CD8-positive, alpha-beta memory T cell (primary cell): ENCODE data around the gene VAPB. TPM values are rescaled to one million over a fixed set of nuclear protein-coding genes. Genes with fewer than 3 reads are reported as not detected.
"Not testable (repeated sequence)": the region's sequence is repeated elsewhere in the genome, so short reads cannot be mapped to it uniquely, and the experiment has no call there.

ENCODE experiments used
- CTCF ChIA-PET: fragments of 350-600 bp; sonication (Branson Sonifier 250); formaldehyde crosslinking; loops from one replicate; lab custom pipeline; 2021; ENCODE audit warnings: antibody characterized with exemption; lab: Charles Lee
- POLR2A ChIA-PET: fragments of 350-600 bp; sonication (Branson Sonifier 250); formaldehyde crosslinking; loops from one replicate; lab custom pipeline; 2021; ENCODE audit warnings: antibody characterized with exemption; lab: Charles Lee
- DNase-seq, 5 donors: peaks; one replicate each; pipeline versions ENCODE4 v3.0.0 to v3.0.0-alpha.2; 2020 to 2022; ENCODE audit warnings: mixed read lengths in 1 of 5
- H3K27ac ChIP-seq: one replicate; pipeline ENCODE4 v1.7.0; 2013; ENCODE audit warnings: low read depth, mild to moderate bottlenecking, low read length, moderate library complexity
- H3K27me3 ChIP-seq: 2 replicates; pipeline ENCODE4 v1.7.0; 2013; ENCODE audit warnings: low read length, mild to moderate bottlenecking; ENCODE audit not compliant: insufficient read depth, poor library complexity, severe bottlenecking
- H3K36me3 ChIP-seq: 2 replicates; pipeline ENCODE4 v1.7.0; 2013; ENCODE audit warnings: mild to moderate bottlenecking, low read length, moderate library complexity; ENCODE audit not compliant: insufficient read depth
- H3K4me1 ChIP-seq: 2 replicates; pipeline ENCODE4 v1.7.0; 2013; ENCODE audit warnings: mild to moderate bottlenecking, low read length, moderate library complexity; ENCODE audit not compliant: insufficient read depth
- H3K4me3 ChIP-seq: 2 replicates; pipeline ENCODE4 v1.7.0; 2013; ENCODE audit warnings: mild to moderate bottlenecking, low read length
- H3K9me3 ChIP-seq: 2 replicates; pipeline ENCODE4 v1.7.0; 2013; ENCODE audit warnings: mild to moderate bottlenecking, low read length
- H3K27ac Mint-ChIP-seq, 8 donors: one replicate each; pipeline ENCODE4 v1.8.0; 2020 to 2021; ENCODE audit warnings: mixed read lengths in 8 of 8, mild to moderate bottlenecking in 6 of 8, inconsistent platforms in 3 of 8, moderate library complexity in 3 of 8
- H3K27me3 Mint-ChIP-seq, 2 donors: one replicate each; pipeline ENCODE4 v1.8.0; 2020 to 2021; ENCODE audit warnings: mixed read lengths in 2 of 2, mild to moderate bottlenecking in 1 of 2, moderate library complexity in 1 of 2
- H3K36me3 Mint-ChIP-seq, 3 donors: one replicate each; pipeline ENCODE4 v1.8.0; 2020 to 2021; ENCODE audit warnings: mixed read lengths in 3 of 3, inconsistent platforms in 1 of 3, mild to moderate bottlenecking in 1 of 3
- H3K4me1 Mint-ChIP-seq, 3 donors: one replicate each; pipeline ENCODE4 v1.8.0; 2020 to 2021; ENCODE audit warnings: mixed read lengths in 3 of 3, inconsistent platforms in 1 of 3, mild to moderate bottlenecking in 1 of 3
- H3K4me3 Mint-ChIP-seq, 7 donors: one replicate each; pipeline ENCODE4 v1.8.0; 2020 to 2021; ENCODE audit warnings: mixed read lengths in 7 of 7, mild to moderate bottlenecking in 6 of 7, moderate library complexity in 4 of 7, inconsistent platforms in 2 of 7
- H3K9me3 Mint-ChIP-seq, 5 donors: one replicate each; pipeline ENCODE4 v1.8.0; 2020 to 2022; ENCODE audit warnings: mixed read lengths in 5 of 5, mild to moderate bottlenecking in 3 of 5, moderate library complexity in 2 of 5, inconsistent platforms in 1 of 5
- polyA plus RNA-seq: library from polyadenylated mRNA; unstranded; fragments of 300-500 nt; fragmentation: Illumina TruSeq; gene quantifications from one replicate; pipeline ENCODE4 v1.2.3, GENCODE V29; 2021
- total RNA-seq, 2 experiments: library from RNA; stranded (reverse); gene quantifications; one replicate each; pipeline ENCODE4 v1.2.3, GENCODE V29; 2021

Gene VAPB
- total and polyA plus RNA-seq, 3 experiments from 2014 or later = 31.5 to 40.3 (median 36.6) TPM

- Histone ChIP-seq H3K9me3 (no peaks in the 10 kb centered on the region), H3K36me3 (no peaks in the 10 kb centered on the region), H3K4me1 (peaks cover 52% of the 10 kb centered on the region), H3K27ac (no peak overlapping the region), H3K4me3 (no peak overlapping the region), H3K27me3 (no peaks in the 10 kb centered on the region)
- Mint-ChIP-seq H3K4me1 (peaks cover 41 to 46% (median 43%) of the 10 kb centered on the region in 3 donors), H3K9me3 (no peaks in the 10 kb centered on the region), H3K36me3 (no peaks in the 10 kb centered on the region), H3K27ac (peak overlapping the region; percentile 65 to 95 (median 88)), H3K27me3 (no peaks in the 10 kb centered on the region), H3K4me3 (peak overlapping the region; percentile 32 to 79 (median 72))
- CTCF ChIA-PET = interaction anchor here (1.1 kb wide), 1 partner anchor 9 kb away, joined by 3 read pairs; no protein-coding TSS in a partner anchor
- POLR2A ChIA-PET = interaction anchor here (0.6 to 1.1 kb wide), 2 partner anchors 10 to 19 kb away, joined by 3 to 9 read pairs; partner anchors contain the start of gene VAPB
- no peak for DNase-seq
Observed at GRCh38 chr20:58408603-58409246, 19.7 kb downstream of the VAPB start.

DNA sequence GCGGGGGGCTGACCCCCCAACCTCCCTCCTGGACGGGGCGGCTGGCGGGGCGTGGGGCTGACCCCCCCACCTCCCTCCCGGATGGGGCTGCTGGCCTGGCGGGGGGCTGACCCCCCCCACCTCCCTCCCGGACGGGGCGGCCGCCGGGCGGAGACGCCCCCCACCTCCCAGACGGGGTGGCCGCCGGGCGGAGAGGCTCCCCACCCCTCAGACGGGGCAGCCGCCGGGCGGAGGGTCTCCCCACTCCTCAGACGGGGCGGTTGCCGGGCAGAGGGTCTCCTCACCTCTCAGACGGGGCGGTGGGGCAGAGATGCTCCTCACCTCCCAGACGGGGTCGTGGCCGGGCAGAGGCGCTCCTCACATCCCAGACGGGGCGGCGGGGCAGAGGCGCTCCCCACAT lies 25.2 kb downstream of the VAPB start:
- H3K9me3 Mint-ChIP-seq, H3K4me3 Mint-ChIP-seq, H3K27ac Mint-ChIP-seq, H3K36me3 ChIP-seq, H3K27me3 Mint-ChIP-seq, H3K9me3 ChIP-seq, DNase-seq, POLR2A ChIA-PET, H3K4me3 ChIP-seq, CTCF ChIA-PET, H3K27me3 ChIP-seq, H3K27ac ChIP-seq: not testable (repeated sequence)
- H3K4me1 Mint-ChIP-seq = peaks cover 47 to 69% (median 60%) of the 10 kb centered on the region in 3 donors
- H3K36me3 Mint-ChIP-seq = peaks cover 3 to 28% (median 8%) of the 10 kb centered on the region in 3 donors
- H3K4me1 ChIP-seq = peaks cover 21% of the 10 kb centered on the region

- H3K4me3 Mint-ChIP-seq, H3K4me3 ChIP-seq, H3K36me3 ChIP-seq, CTCF ChIA-PET, H3K27me3 ChIP-seq, H3K27ac ChIP-seq, DNase-seq, H3K9me3 Mint-ChIP-seq, H3K27me3 Mint-ChIP-seq, H3K9me3 ChIP-seq, POLR2A ChIA-PET: not testable (repeated sequence)
- H3K36me3 Mint-ChIP-seq = peaks cover 3 to 34% (median 12%) of the 10 kb centered on the region in 3 donors
- peaks cover 16% of the 10 kb centered on the region for H3K4me1 ChIP-seq
- peak overlapping the region in 6 of 8 donors; percentile 32 to 82 (median 74) for H3K27ac Mint-ChIP-seq
- H3K4me1 Mint-ChIP-seq = peaks cover 42 to 67% (median 59%) of the 10 kb centered on the region in 3 donors
Observed at GRCh38 chr20:58414786-58415185, 25.8 kb downstream of the VAPB start.

DNA sequence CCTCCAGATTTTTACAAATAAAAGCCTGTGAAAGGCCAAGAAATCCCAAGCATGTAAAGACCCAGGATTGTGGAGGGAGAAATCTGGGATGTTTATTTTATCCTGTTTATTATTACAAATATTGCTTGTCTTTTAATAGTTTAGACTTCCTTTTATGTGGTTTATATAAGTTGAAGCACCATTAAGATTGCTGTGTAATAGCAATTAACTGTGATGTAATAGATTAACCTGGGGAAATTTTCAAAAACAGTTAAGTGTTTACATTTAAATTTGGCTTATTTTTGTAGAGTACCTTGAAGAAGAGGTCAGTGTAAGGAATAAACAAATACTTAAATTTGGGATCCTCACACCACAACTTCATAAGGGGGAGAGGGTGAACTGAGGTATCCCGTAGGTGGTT lies 27.0 kb downstream of the VAPB start:
- peaks cover 3 to 46% (median 14%) of the 10 kb centered on the region in 3 donors for H3K36me3 Mint-ChIP-seq
- no peaks in the 10 kb centered on the region for H3K27me3 Mint-ChIP-seq
- no peaks in the 10 kb centered on the region for H3K9me3 ChIP-seq
- H3K4me3 ChIP-seq = no peak overlapping the region
- H3K27ac Mint-ChIP-seq = peak overlapping the region; percentile 24 to 91 (median 72)
- peaks cover 12% of the 10 kb centered on the region for H3K4me1 ChIP-seq
- H3K4me3 Mint-ChIP-seq = peak overlapping the region in 5 of 7 donors; percentile 6 to 50 (median 24)
- DNase-seq = no peak
- ChIA-PET POLR2A (no interaction called here), CTCF (no interaction called here)
- peaks cover 15% of the 10 kb centered on the region for H3K36me3 ChIP-seq
- H3K9me3 Mint-ChIP-seq = peaks cover 0 to 2% (median 0%) of the 10 kb centered on the region in 5 donors
- H3K4me1 Mint-ChIP-seq = peaks cover 36 to 60% (median 48%) of the 10 kb centered on the region in 3 donors
- H3K27ac ChIP-seq = no peak overlapping the region
- no peaks in the 10 kb centered on the region for H3K27me3 ChIP-seq

- ChIA-PET POLR2A (no interaction called here), CTCF (interaction anchor here (1.3 kb wide), 1 partner anchor 9 kb away, joined by 3 read pairs; no protein-coding TSS in a partner anchor)
- peak overlapping the region in 6 of 7 donors; percentile 8 to 60 (median 28) for H3K4me3 Mint-ChIP-seq
- no peak for DNase-seq
- H3K36me3 Mint-ChIP-seq = peaks cover 3 to 53% (median 14%) of the 10 kb centered on the region in 3 donors
- no peaks in the 10 kb centered on the region for H3K9me3 ChIP-seq
- H3K27me3 ChIP-seq = no peaks in the 10 kb centered on the region
- H3K27ac Mint-ChIP-seq = peak overlapping the region in 7 of 8 donors; percentile 36 to 91 (median 71)
- peaks cover 0 to 2% (median 0%) of the 10 kb centered on the region in 5 donors for H3K9me3 Mint-ChIP-seq
- no peak overlapping the region for H3K27ac ChIP-seq
- H3K27me3 Mint-ChIP-seq = no peaks in the 10 kb centered on the region
- peaks cover 12% of the 10 kb centered on the region for H3K4me1 ChIP-seq
- peaks cover 36 to 59% (median 46%) of the 10 kb centered on the region in 3 donors for H3K4me1 Mint-ChIP-seq
- H3K4me3 ChIP-seq = no peak overlapping the region
- H3K36me3 ChIP-seq = peaks cover 15% of the 10 kb centered on the region
Observed at GRCh38 chr20:58416835-58417234, 27.8 kb downstream of the VAPB start.

DNA sequence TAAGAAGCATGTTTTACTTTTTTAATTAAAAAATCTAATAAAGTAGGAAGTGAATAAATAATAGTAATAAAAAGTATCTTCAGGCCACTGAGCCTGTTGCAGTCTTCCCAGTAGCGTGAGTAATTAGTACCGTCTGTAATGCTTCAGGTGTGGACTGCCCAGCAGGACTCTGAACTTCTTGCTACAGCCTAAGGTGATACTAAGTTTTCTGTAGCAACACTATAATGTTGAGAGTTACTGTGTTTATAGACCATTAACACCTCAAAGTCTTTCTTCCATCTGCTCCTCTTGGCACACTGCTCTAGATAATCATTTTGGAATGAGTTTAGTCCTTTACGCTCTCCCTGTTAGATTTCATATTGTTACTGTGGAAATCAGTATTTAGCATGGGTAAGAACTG lies 28.4 kb downstream of the VAPB start:
- peaks cover 0 to 2% (median 0%) of the 10 kb centered on the region in 5 donors for H3K9me3 Mint-ChIP-seq

DNA sequence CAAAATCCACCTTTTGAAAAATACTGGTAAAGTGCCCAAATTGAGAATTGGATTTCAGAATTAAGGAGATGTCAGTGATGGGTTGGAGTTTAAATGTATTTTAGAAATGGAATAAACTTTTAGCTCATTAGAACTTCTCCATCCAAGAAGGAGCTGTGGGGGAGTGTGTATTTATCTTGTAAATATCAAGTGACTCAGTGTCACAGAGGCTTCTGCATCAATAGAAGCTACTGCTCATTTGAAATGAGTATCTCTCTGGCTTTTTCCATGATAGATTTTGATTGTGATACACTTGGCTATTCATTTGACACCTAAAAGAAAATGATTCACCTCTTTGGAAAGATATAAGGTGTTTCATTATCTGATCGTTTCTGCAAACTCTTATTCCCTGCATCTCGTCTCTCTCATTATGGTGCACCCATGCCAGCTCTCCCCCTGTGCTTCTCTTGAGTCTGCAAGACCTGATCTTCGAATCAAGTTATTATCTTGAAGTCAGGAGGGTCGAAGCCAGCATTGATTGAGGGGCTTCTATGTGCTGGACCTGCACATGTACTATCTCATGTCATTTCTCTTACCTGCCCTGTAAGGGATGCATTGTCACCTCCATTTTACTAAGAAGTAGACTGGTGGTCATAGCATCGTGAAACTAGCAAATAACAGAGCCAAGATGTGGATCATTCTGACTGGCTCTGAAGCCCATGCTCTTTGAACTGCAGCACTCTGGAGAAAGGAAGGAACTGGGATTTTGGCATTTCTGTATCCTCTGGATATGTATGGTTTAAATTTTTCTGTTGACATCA lies 30.1 kb downstream of the VAPB start:
- Mint-ChIP-seq H3K36me3 (peaks cover 3 to 66% (median 14%) of the 10 kb centered on the region in 3 donors), H3K9me3 (peaks cover 0 to 2% (median 0%) of the 10 kb centered on the region in 5 donors), H3K4me3 (no peak overlapping the region), H3K4me1 (peaks cover 31 to 53% (median 42%) of the 10 kb centered on the region in 3 donors), H3K27ac (peak overlapping the region in 5 of 8 donors; percentile 56 to 79 (median 59)), H3K27me3 (no peaks in the 10 kb centered on the region)
- no peaks in the 10 kb centered on the region for H3K27me3 ChIP-seq
- ChIA-PET CTCF (no interaction called here), POLR2A (interaction anchor here (1.0 kb wide), 1 partner anchor 11 kb away, joined by 3 read pairs; no protein-coding TSS in a partner anchor)
- no peak overlapping the region for H3K4me3 ChIP-seq
- peaks cover 12% of the 10 kb centered on the region for H3K4me1 ChIP-seq
- no peak for DNase-seq
- peaks cover 15% of the 10 kb centered on the region for H3K36me3 ChIP-seq
- no peak overlapping the region for H3K27ac ChIP-seq
- no peaks in the 10 kb centered on the region for H3K9me3 ChIP-seq

More for the DNA sequence above, 28.4 kb downstream of the VAPB start:
- H3K27ac Mint-ChIP-seq = peak overlapping the region in 5 of 8 donors; percentile 8 to 81 (median 59)
- Histone ChIP-seq H3K27ac (no peak overlapping the region), H3K27me3 (no peaks in the 10 kb centered on the region), H3K4me1 (peaks cover 12% of the 10 kb centered on the region), H3K4me3 (no peak overlapping the region), H3K9me3 (no peaks in the 10 kb centered on the region), H3K36me3 (peaks cover 15% of the 10 kb centered on the region)
- H3K36me3 Mint-ChIP-seq = peaks cover 3 to 59% (median 14%) of the 10 kb centered on the region in 3 donors
- ChIA-PET POLR2A (no interaction called here), CTCF (interaction anchor here (1.3 kb wide), 1 partner anchor 9 kb away, joined by 3 read pairs; no protein-coding TSS in a partner anchor)
- no peaks in the 10 kb centered on the region for H3K27me3 Mint-ChIP-seq
- H3K4me3 Mint-ChIP-seq = no peak overlapping the region
- peaks cover 34 to 56% (median 42%) of the 10 kb centered on the region in 3 donors for H3K4me1 Mint-ChIP-seq
- no peak for DNase-seq
